ENCODE data around the gene EAF1.
"Not testable (repeated sequence)": the region's sequence is repeated elsewhere in the genome, so short reads cannot be mapped to it uniquely, and the experiment has no call there.

The EAF1 gene

GRCh38 chr3:15453501-15453900 lies 26.1 kb downstream of the EAF1 start:
- no peak for DNase-seq

- no peak for DNase-seq
These were observed 26.7 kb downstream of the EAF1 start for GRCh38 chr3:15453991-15454625.

- no peak for DNase-seq
These were observed 27.6 kb downstream of the EAF1 start for GRCh38 chr3:15454965-15455364.

- DNase-seq = no peak
These were observed 28.4 kb downstream of the EAF1 start for GRCh38 chr3:15455756-15456155.

GRCh38 chr3:15456321-15456720 lies 28.9 kb downstream of the EAF1 start:
- DNase-seq = no peak

GRCh38 chr3:15456915-15457314 lies 29.5 kb downstream of the EAF1 start:
- DNase-seq = not testable (repeated sequence)

- DNase-seq = no peak
These were observed 30.9 kb downstream of the EAF1 start for GRCh38 chr3:15458212-15458780.

GRCh38 chr3:15460891-15461531 lies 33.6 kb downstream of the EAF1 start:
- no peak for DNase-seq

- DNase-seq = peak; percentile 8
These were observed 35.1 kb downstream of the EAF1 start for GRCh38 chr3:15462451-15462850.

GRCh38 chr3:15465876-15466585 lies 38.6 kb downstream of the EAF1 start:
- DNase-seq = no peak

GRCh38 chr3:15467227-15468181 lies 40.1 kb downstream of the EAF1 start:
- no peak for DNase-seq

- DNase-seq = no peak
These were observed 42.9 kb downstream of the EAF1 start for GRCh38 chr3:15470261-15470660.

GRCh38 chr3:15470849-15471248 lies 43.5 kb downstream of the EAF1 start:
- DNase-seq = no peak

GRCh38 chr3:15471861-15472260 lies 44.5 kb downstream of the EAF1 start:
- no peak for DNase-seq

GRCh38 chr3:15475161-15475560 lies 47.8 kb downstream of the EAF1 start:
- DNase-seq = no peak

- DNase-seq = no peak
These were observed 49.0 kb downstream of the EAF1 start for GRCh38 chr3:15476378-15476777.

- no peak for DNase-seq
These were observed 50.7 kb downstream of the EAF1 start for GRCh38 chr3:15477951-15478639.

GRCh38 chr3:15478640-15478979 lies 51.2 kb downstream of the EAF1 start:
- DNase-seq = no peak

- DNase-seq = no peak
These were observed 52.2 kb downstream of the EAF1 start for GRCh38 chr3:15479400-15480224.

- DNase-seq = not testable (repeated sequence)
These were observed 57.2 kb downstream of the EAF1 start for GRCh38 chr3:15484551-15484950.

GRCh38 chr3:15486020-15486419 lies 58.6 kb downstream of the EAF1 start:
- DNase-seq = no peak

Measured in stimulated activated naive CD4-positive, alpha-beta T cell treated with Interleukin-2 at 50 U/mL for 16 hours (primary cell).